Retinal pigment epithelial cell (primary cell): Measurements from ENCODE around the gene C2orf74.

Experiments used
- DNase-seq: peaks from one replicate; pipeline ENCODE4 v3.0.0-alpha.2; 2010; ENCODE audit warnings: low read depth
- H3K4me3 ChIP-seq: 2 replicates; pipeline ENCODE4 v1.5.1; 2011; ENCODE audit warnings: mild to moderate bottlenecking, low read length, control low read depth, moderate library complexity
- CTCF ChIP-seq: conservative IDR thresholded peaks from 2 replicates; pipeline ENCODE4 v1.5.1; 2011; ENCODE audit warnings: low read depth, low read length, control low read depth, inconsistent platforms

C2orf74 gene

DNA sequence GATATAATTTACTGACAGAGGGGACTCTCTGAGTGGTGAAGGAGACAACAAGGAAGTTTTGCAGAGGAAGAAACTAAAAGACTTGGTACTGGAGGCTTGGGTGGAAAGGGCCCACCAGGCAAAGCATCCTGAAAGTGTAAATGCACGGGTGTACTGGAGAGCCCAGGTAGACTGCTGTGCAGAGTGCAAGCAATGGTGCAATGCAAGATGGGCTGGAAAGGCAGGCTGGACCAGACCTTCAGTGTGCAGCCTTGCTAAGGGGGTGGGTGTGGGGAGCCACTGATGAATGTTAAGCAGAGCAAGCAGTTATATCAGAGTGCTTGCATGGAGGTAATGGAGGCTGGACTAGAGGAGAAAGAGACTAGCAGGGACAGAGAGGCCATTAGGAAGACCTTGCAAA, 10.7 kb downstream of the C2orf74 start:
- no peak for DNase-seq
- H3K4me3 ChIP-seq: no peak overlapping the region
- TF ChIP-seq CTCF: no peak

DNA sequence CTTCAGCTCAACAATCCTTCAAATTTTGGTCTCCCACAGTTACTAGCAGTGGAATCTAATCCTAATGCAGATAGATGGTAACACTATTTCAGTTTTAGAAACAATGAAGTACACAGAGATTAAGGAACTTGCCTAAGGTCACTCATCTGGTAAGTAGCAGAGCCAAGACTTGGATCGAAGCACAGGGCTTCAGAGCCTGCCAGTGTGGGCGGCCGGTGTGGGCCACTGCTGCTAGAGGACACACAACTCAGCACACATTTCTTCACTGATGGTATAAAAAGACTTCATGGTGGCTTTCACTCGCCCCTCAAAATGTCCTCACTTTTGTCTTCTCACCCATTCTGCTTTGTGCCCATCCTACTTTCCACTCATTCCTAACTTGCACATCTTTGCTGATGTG, 11.1 kb downstream of the C2orf74 start:
- no peak overlapping the region for H3K4me3 ChIP-seq
- no peak for DNase-seq
- no peak for TF ChIP-seq CTCF

- DNase-seq: no peak
- TF ChIP-seq CTCF: no peak
- H3K4me3 ChIP-seq: no peak overlapping the region
These were observed 13.0 kb downstream of the C2orf74 start for GRCh38 chr2:61175036-61175435.

DNA sequence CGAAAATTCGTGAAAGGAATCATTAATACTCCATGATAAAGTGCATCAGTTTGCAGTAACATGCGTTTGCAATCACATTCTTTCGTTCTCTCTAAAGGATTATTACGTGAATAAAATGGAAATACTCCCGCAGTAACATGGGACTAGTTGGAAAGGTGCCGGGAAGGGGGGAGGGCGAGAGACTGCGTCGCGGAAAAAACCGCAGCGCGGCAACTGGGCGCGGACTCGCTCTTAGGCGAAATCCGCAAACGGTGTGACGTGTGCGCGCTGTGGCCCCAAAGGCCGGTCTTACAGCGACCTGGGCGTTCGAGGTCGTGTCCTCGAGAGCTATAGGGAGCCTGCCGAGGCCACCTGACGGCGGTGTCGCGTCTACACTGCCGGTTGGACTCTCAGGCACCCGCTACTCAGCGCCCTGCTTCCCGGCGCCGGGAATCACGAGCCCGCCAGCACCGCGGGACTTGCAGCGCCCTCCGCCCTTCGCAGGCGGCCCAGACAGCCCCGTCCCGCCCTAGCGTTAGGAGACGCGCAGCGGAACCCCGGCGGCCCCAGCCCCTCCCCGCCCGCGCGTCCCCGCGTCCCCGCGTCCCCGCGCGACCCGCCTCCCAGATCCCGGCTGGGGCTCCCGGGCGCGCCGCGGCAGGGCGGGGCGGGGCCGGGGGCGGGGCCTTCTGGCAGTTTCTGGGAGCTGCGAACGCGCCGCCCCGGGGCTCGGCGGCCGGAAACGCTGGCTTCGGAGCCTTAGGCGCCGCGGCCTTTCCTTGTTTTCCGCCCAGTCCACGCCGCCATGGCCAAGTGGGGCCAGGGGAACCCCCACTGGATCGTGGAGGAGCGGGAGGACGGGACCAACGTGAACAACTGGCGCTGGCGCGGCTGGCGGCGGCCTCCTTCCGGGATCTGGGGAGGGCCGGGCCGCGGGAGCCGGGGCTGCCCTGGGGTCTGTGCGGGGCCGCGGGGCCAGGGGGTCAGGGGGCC, 15.1 kb downstream of the C2orf74 start:
- peak overlapping the region; percentile 69 for H3K4me3 ChIP-seq
- DNase-seq: peak; percentile 67
- no peak for TF ChIP-seq CTCF

- no peak for DNase-seq
- no peak for TF ChIP-seq CTCF
- peak overlapping the region; percentile 62 for H3K4me3 ChIP-seq
These were observed 15.9 kb downstream of the C2orf74 start for GRCh38 chr2:61177727-61178549.

DNA sequence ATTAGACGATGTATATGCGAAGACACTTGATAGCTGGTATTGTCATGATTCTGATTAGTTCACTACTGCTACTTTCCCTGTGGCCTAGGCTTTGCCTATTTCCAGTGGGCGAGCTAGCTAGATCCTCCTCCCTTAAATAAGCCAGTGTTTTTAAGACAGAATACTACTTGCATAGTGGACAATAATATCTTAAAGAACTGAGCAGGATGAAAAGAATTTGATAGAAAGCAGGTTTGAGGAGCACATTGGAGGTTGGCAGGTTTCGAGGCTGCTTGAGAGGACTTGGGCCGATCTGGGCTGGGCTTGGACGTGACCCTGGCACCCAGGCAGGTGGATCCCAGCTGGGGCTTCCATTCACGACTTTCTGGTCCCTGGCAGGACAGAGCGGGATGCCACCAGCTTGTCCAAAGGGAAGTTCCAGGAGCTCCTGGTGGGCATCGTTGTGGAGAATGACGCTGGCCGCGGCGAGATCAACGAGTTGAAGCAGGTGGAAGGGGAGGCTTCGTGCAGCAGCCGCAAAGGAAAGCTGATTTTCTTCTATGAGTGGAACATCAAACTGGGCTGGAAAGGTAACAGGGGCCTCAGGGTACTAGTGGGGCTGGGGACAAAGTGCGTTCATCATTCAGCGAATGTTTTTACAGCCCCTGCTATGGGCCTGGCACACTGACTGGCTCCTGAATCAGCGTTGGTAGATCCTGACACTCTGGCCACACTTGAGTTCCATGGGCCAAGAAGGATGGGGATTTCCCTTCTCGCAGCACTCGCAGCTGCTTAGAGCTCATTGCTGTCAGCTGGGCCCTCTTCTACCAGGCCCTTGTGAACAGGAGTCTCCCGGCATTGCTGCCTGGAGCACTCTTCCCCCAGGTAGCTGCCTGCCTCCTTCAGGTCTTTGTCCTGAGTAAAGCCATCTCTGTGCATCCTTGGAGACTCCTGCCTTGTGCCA, 16.9 kb downstream of the C2orf74 start:
- no peak for TF ChIP-seq CTCF
- no peak for DNase-seq

More for the DNA sequence above, 16.9 kb downstream of the C2orf74 start:
- H3K4me3 ChIP-seq: no peak overlapping the region
